PFSK-1 (cell line): ENCODE data around the gene SPRR2A.

Experiments
- FOXP2 ChIP-seq: optimal IDR thresholded peaks from 2 replicates; pipeline ENCODE3; 2011; ENCODE audit warnings: borderline replicate concordance, control low read depth, inconsistent platforms; ENCODE audit not compliant: insufficient read depth; ENCODE audit errors: extremely low read length, extremely low read depth
- POLR2AphosphoS5 ChIP-seq: IDR thresholded peaks from 2 replicates; pipeline ENCODE4 v1.6.1; 2012; ENCODE audit warnings: low read depth, mild to moderate bottlenecking, control low read depth, low read length, moderate library complexity
- SIN3A ChIP-seq: IDR thresholded peaks from 2 replicates; pipeline ENCODE4 v1.6.1; 2012; ENCODE audit warnings: mild to moderate bottlenecking, low read length, moderate library complexity, borderline replicate concordance; ENCODE audit not compliant: insufficient read depth
- TAF1 ChIP-seq: IDR thresholded peaks from 2 replicates; pipeline ENCODE4 v1.6.1; 2012; ENCODE audit warnings: low read length, control low read depth, borderline replicate concordance; ENCODE audit not compliant: insufficient read depth
- TF ChIP-seq, protein P1 (sequence below), 2 experiments: IDR thresholded peaks; 2 replicates each; pipeline versions ENCODE4 v1.6.1 to v1.8.0; 2011 to 2012; ENCODE audit warnings: low read depth in 2 of 2, low read length in 2 of 2, control low read depth in 1 of 2, inconsistent platforms in 1 of 2, mild to moderate bottlenecking in 1 of 2, moderate library complexity in 1 of 2; ENCODE audit not compliant: insufficient read depth in 1 of 2

SPRR2A gene

GRCh38 chr1:153024413-153024812 lies 32.9 kb downstream of the SPRR2A start:
- TF ChIP-seq SIN3A (no peak), FOXP2 (no peak), POLR2AphosphoS5 (no peak), TAF1 (no peak)
- TF ChIP-seq, protein P1, sequence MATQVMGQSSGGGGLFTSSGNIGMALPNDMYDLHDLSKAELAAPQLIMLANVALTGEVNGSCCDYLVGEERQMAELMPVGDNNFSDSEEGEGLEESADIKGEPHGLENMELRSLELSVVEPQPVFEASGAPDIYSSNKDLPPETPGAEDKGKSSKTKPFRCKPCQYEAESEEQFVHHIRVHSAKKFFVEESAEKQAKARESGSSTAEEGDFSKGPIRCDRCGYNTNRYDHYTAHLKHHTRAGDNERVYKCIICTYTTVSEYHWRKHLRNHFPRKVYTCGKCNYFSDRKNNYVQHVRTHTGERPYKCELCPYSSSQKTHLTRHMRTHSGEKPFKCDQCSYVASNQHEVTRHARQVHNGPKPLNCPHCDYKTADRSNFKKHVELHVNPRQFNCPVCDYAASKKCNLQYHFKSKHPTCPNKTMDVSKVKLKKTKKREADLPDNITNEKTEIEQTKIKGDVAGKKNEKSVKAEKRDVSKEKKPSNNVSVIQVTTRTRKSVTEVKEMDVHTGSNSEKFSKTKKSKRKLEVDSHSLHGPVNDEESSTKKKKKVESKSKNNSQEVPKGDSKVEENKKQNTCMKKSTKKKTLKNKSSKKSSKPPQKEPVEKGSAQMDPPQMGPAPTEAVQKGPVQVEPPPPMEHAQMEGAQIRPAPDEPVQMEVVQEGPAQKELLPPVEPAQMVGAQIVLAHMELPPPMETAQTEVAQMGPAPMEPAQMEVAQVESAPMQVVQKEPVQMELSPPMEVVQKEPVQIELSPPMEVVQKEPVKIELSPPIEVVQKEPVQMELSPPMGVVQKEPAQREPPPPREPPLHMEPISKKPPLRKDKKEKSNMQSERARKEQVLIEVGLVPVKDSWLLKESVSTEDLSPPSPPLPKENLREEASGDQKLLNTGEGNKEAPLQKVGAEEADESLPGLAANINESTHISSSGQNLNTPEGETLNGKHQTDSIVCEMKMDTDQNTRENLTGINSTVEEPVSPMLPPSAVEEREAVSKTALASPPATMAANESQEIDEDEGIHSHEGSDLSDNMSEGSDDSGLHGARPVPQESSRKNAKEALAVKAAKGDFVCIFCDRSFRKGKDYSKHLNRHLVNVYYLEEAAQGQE (IDR thresholded peaks at IDR 0.05; ENCODE audit: insufficient read depth in 1 of 2, low read depth in 2 of 2, low read length in 2 of 2): no peak

GRCh38 chr1:153023109-153023508 lies 34.2 kb downstream of the SPRR2A start:
- no peak for TF ChIP-seq TAF1
- TF ChIP-seq FOXP2: no peak
- TF ChIP-seq, protein P1 (IDR thresholded peaks at IDR 0.05; ENCODE audit: insufficient read depth in 1 of 2, low read depth in 2 of 2, low read length in 2 of 2): no peak
- TF ChIP-seq POLR2AphosphoS5: no peak
- TF ChIP-seq SIN3A: no peak
